ENCODE data around the gene CLPTM1L.

Gene CLPTM1L

DNA sequence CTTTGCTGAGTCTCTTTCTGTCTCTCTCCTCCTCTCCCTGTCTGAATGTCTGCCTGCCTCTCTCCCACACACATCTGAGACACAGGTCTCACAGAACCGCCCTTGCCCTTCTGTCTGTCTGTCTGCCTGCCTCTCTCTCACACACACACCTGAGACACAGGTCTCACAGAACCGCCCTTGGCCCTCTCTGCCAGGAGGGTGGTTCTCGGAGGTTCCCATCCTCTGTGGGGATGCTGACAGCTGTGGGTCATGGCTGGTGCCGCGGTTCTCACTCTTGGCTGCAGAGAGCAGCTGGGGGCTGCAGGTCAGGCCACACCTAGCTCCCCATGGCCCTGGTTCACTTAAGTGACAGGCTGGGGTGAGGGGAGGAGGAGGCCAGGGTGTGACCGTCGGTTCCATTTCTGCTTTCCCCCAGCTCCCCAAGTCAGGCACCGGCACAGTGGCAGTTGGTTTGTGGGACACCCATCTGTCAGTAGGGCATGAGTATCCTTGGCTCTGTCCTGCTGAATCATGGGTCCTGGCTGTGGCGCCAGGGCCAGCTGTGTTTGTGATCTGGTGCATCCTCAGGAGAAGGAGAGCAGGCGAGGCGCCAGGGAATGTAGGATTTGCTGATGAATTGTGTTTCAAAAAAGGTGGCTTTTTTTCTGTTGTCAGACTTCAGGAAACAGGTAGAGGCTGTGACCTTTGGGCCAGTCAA lies 42.3 kb upstream of the CLPTM1L start:
- Histone ChIP-seq H3K4me1 (ENCODE audit: control insufficient read depth in 2 of 2, insufficient read depth in 2 of 2, low read length in 2 of 2) (peaks cover 9 to 15% of the 10 kb centered on the region in 2 donors), H3K27me3 (ENCODE audit: control insufficient read depth in 2 of 2, insufficient read depth in 2 of 2, low read length in 2 of 2) (peaks cover 3% of the 10 kb centered on the region in 2 donors), H3K36me3 (ENCODE audit: control insufficient read depth in 2 of 2, insufficient read depth in 2 of 2, low read length in 2 of 2) (no peaks in the 10 kb centered on the region), H3K9ac (ENCODE audit: low read depth in 1 of 2, low read length in 2 of 2) (no peak overlapping the region), H3K4me3 (ENCODE audit: low read length in 2 of 2) (no peak overlapping the region), H3K9me3 (ENCODE audit: control insufficient read depth in 2 of 2, low read length in 2 of 2) (no peaks in the 10 kb centered on the region), H3K27ac (ENCODE audit: low read depth in 2 of 2, low read length in 2 of 2) (peak overlapping the region in 1 of 2 donors; percentile 87)

- Histone ChIP-seq H3K4me1 (ENCODE audit: control insufficient read depth in 2 of 2, insufficient read depth in 2 of 2, low read length in 2 of 2) (peaks cover 9 to 15% of the 10 kb centered on the region in 2 donors), H3K36me3 (ENCODE audit: control insufficient read depth in 2 of 2, insufficient read depth in 2 of 2, low read length in 2 of 2) (no peaks in the 10 kb centered on the region), H3K9ac (ENCODE audit: low read depth in 1 of 2, low read length in 2 of 2) (peak overlapping the region; percentile 80 to 82), H3K9me3 (ENCODE audit: control insufficient read depth in 2 of 2, low read length in 2 of 2) (no peaks in the 10 kb centered on the region), H3K27ac (ENCODE audit: low read depth in 2 of 2, low read length in 2 of 2) (peak overlapping the region; percentile 77 to 87), H3K27me3 (ENCODE audit: control insufficient read depth in 2 of 2, insufficient read depth in 2 of 2, low read length in 2 of 2) (peaks cover 3% of the 10 kb centered on the region in 2 donors), H3K4me3 (ENCODE audit: low read length in 2 of 2) (peak overlapping the region; percentile 69 to 79)
These were observed 41.4 kb upstream of the CLPTM1L start for GRCh38 chr5:1386274-1386717.

GRCh38 chr5:1385395-1386273 lies 40.7 kb upstream of the CLPTM1L start:
- peak overlapping the region; percentile 77 to 87 for H3K27ac ChIP-seq (ENCODE audit: low read depth in 2 of 2, low read length in 2 of 2)
- H3K27me3 ChIP-seq (ENCODE audit: control insufficient read depth in 2 of 2, insufficient read depth in 2 of 2, low read length in 2 of 2), result peaks cover 3% of the 10 kb centered on the region in 2 donors
- no peaks in the 10 kb centered on the region for H3K9me3 ChIP-seq (ENCODE audit: control insufficient read depth in 2 of 2, low read length in 2 of 2)
- peaks cover 9 to 15% of the 10 kb centered on the region in 2 donors for H3K4me1 ChIP-seq (ENCODE audit: control insufficient read depth in 2 of 2, insufficient read depth in 2 of 2, low read length in 2 of 2)
- peak overlapping the region; percentile 69 to 79 for H3K4me3 ChIP-seq (ENCODE audit: low read length in 2 of 2)
- H3K9ac ChIP-seq (ENCODE audit: low read depth in 1 of 2, low read length in 2 of 2), result peak overlapping the region; percentile 80 to 82
- H3K36me3 ChIP-seq (ENCODE audit: control insufficient read depth in 2 of 2, insufficient read depth in 2 of 2, low read length in 2 of 2), result no peaks in the 10 kb centered on the region

DNA sequence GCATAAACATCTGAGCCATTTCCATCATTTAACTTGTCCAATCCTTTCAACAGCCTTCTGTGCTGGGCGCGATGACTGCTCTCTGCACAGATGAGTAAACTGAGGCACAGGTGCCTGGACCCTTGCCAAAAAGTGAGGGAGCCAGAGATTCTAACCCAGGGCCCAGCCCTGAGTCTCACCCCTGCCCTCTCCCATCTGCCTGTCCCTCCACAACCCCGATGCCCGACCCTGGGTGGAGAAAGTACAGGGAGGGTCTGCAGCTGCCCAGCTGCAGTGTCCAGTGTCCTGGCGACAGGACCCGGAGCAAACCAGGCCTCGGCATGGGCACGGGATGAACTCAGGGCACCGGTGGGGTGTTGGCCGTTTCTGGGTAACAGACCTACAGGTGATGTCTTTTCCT lies 39.6 kb upstream of the CLPTM1L start:
- Histone ChIP-seq H3K4me3 (ENCODE audit: low read length in 2 of 2) (no peak overlapping the region), H3K9me3 (ENCODE audit: control insufficient read depth in 2 of 2, low read length in 2 of 2) (no peaks in the 10 kb centered on the region), H3K36me3 (ENCODE audit: control insufficient read depth in 2 of 2, insufficient read depth in 2 of 2, low read length in 2 of 2) (no peaks in the 10 kb centered on the region), H3K27me3 (ENCODE audit: control insufficient read depth in 2 of 2, insufficient read depth in 2 of 2, low read length in 2 of 2) (peaks cover 3 to 6% of the 10 kb centered on the region in 2 donors), H3K27ac (ENCODE audit: low read depth in 2 of 2, low read length in 2 of 2) (no peak overlapping the region), H3K4me1 (ENCODE audit: control insufficient read depth in 2 of 2, insufficient read depth in 2 of 2, low read length in 2 of 2) (peaks cover 9 to 15% of the 10 kb centered on the region in 2 donors), H3K9ac (ENCODE audit: low read depth in 1 of 2, low read length in 2 of 2) (no peak overlapping the region)

GRCh38 chr5:1383886-1384401 lies 39.0 kb upstream of the CLPTM1L start:
- H3K36me3 ChIP-seq (ENCODE audit: control insufficient read depth in 2 of 2, insufficient read depth in 2 of 2, low read length in 2 of 2), result no peaks in the 10 kb centered on the region
- H3K9me3 ChIP-seq (ENCODE audit: control insufficient read depth in 2 of 2, low read length in 2 of 2), result no peaks in the 10 kb centered on the region
- H3K9ac ChIP-seq (ENCODE audit: low read depth in 1 of 2, low read length in 2 of 2), result no peak overlapping the region
- H3K27ac ChIP-seq (ENCODE audit: low read depth in 2 of 2, low read length in 2 of 2), result no peak overlapping the region
- no peak overlapping the region for H3K4me3 ChIP-seq (ENCODE audit: low read length in 2 of 2)
- peaks cover 9 to 15% of the 10 kb centered on the region in 2 donors for H3K4me1 ChIP-seq (ENCODE audit: control insufficient read depth in 2 of 2, insufficient read depth in 2 of 2, low read length in 2 of 2)
- peaks cover 3 to 7% of the 10 kb centered on the region in 2 donors for H3K27me3 ChIP-seq (ENCODE audit: control insufficient read depth in 2 of 2, insufficient read depth in 2 of 2, low read length in 2 of 2)

GRCh38 chr5:1383344-1383743 lies 38.4 kb upstream of the CLPTM1L start:
- peaks cover 9 to 15% of the 10 kb centered on the region in 2 donors for H3K4me1 ChIP-seq (ENCODE audit: control insufficient read depth in 2 of 2, insufficient read depth in 2 of 2, low read length in 2 of 2)
- no peaks in the 10 kb centered on the region for H3K9me3 ChIP-seq (ENCODE audit: control insufficient read depth in 2 of 2, low read length in 2 of 2)
- no peak overlapping the region for H3K9ac ChIP-seq (ENCODE audit: low read depth in 1 of 2, low read length in 2 of 2)
- peaks cover 3 to 7% of the 10 kb centered on the region in 2 donors for H3K27me3 ChIP-seq (ENCODE audit: control insufficient read depth in 2 of 2, insufficient read depth in 2 of 2, low read length in 2 of 2)
- H3K4me3 ChIP-seq (ENCODE audit: low read length in 2 of 2), result no peak overlapping the region
- H3K36me3 ChIP-seq (ENCODE audit: control insufficient read depth in 2 of 2, insufficient read depth in 2 of 2, low read length in 2 of 2), result no peaks in the 10 kb centered on the region
- no peak overlapping the region for H3K27ac ChIP-seq (ENCODE audit: low read depth in 2 of 2, low read length in 2 of 2)

GRCh38 chr5:1382248-1382700 lies 37.4 kb upstream of the CLPTM1L start:
- no peaks in the 10 kb centered on the region for H3K36me3 ChIP-seq (ENCODE audit: control insufficient read depth in 2 of 2, insufficient read depth in 2 of 2, low read length in 2 of 2)
- no peak overlapping the region for H3K4me3 ChIP-seq (ENCODE audit: low read length in 2 of 2)
- no peak overlapping the region for H3K9ac ChIP-seq (ENCODE audit: low read depth in 1 of 2, low read length in 2 of 2)
- peaks cover 0 to 7% of the 10 kb centered on the region in 2 donors for H3K27me3 ChIP-seq (ENCODE audit: control insufficient read depth in 2 of 2, insufficient read depth in 2 of 2, low read length in 2 of 2)
- no peak overlapping the region for H3K27ac ChIP-seq (ENCODE audit: low read depth in 2 of 2, low read length in 2 of 2)
- H3K4me1 ChIP-seq (ENCODE audit: control insufficient read depth in 2 of 2, insufficient read depth in 2 of 2, low read length in 2 of 2), result peaks cover 9 to 15% of the 10 kb centered on the region in 2 donors
- no peaks in the 10 kb centered on the region for H3K9me3 ChIP-seq (ENCODE audit: control insufficient read depth in 2 of 2, low read length in 2 of 2)

- no peak overlapping the region for H3K9ac ChIP-seq (ENCODE audit: low read depth in 1 of 2, low read length in 2 of 2)
- H3K36me3 ChIP-seq (ENCODE audit: control insufficient read depth in 2 of 2, insufficient read depth in 2 of 2, low read length in 2 of 2), result no peaks in the 10 kb centered on the region
- peaks cover 7 to 13% of the 10 kb centered on the region in 2 donors for H3K4me1 ChIP-seq (ENCODE audit: control insufficient read depth in 2 of 2, insufficient read depth in 2 of 2, low read length in 2 of 2)
- H3K27ac ChIP-seq (ENCODE audit: low read depth in 2 of 2, low read length in 2 of 2), result no peak overlapping the region
- H3K9me3 ChIP-seq (ENCODE audit: control insufficient read depth in 2 of 2, low read length in 2 of 2), result no peaks in the 10 kb centered on the region
- H3K4me3 ChIP-seq (ENCODE audit: low read length in 2 of 2), result no peak overlapping the region
- peaks cover 0 to 4% of the 10 kb centered on the region in 2 donors for H3K27me3 ChIP-seq (ENCODE audit: control insufficient read depth in 2 of 2, insufficient read depth in 2 of 2, low read length in 2 of 2)
These were observed 36.7 kb upstream of the CLPTM1L start for GRCh38 chr5:1381370-1382247.

DNA sequence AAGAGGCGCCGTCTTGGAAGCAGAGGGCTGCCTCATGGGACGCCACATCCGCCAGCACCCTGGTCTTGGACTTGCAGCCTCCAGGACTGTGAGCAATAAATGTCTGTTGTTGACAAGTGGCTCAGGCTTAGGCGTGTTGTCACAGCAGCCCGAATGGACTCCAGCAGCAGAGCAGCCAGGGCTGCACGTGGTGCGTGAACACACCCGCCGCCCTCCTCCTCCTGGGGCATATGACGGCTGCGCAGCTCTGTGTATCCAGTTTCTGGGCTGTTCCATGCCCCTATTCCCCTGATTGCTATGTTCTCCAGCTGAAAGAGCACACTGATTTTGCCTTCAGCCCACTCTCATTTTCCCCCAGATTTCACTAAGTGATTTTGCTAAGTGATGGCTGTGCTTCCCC lies 36.0 kb upstream of the CLPTM1L start:
- Histone ChIP-seq H3K27me3 (ENCODE audit: control insufficient read depth in 2 of 2, insufficient read depth in 2 of 2, low read length in 2 of 2) (peaks cover 0 to 4% of the 10 kb centered on the region in 2 donors), H3K36me3 (ENCODE audit: control insufficient read depth in 2 of 2, insufficient read depth in 2 of 2, low read length in 2 of 2) (no peaks in the 10 kb centered on the region), H3K4me1 (ENCODE audit: control insufficient read depth in 2 of 2, insufficient read depth in 2 of 2, low read length in 2 of 2) (peaks cover 4 to 9% of the 10 kb centered on the region in 2 donors), H3K27ac (ENCODE audit: low read depth in 2 of 2, low read length in 2 of 2) (no peak overlapping the region), H3K4me3 (ENCODE audit: low read length in 2 of 2) (no peak overlapping the region), H3K9ac (ENCODE audit: low read depth in 1 of 2, low read length in 2 of 2) (no peak overlapping the region), H3K9me3 (ENCODE audit: control insufficient read depth in 2 of 2, low read length in 2 of 2) (no peaks in the 10 kb centered on the region)

All from mucosa of rectum (tissue), 2 donors.